HT-29 (cell line): ENCODE measurements around the gene SLC22A14. TPM values are rescaled to one million over a fixed set of nuclear protein-coding genes. Genes with fewer than 3 reads are reported as not detected.
"Not testable (repeated sequence)": the region's sequence is repeated elsewhere in the genome, so short reads cannot be mapped to it uniquely, and the experiment has no call there.

Experiments used
- DNase-seq: peaks from one replicate; pipeline ENCODE4 v3.0.0-alpha.2; 2015; ENCODE audit warnings: low spot score
- total RNA-seq: library from RNA; depleted of rRNA; stranded (reverse); fragments of >200 nt; shearing (Covaris generic); gene quantifications from 2 replicates; pipeline ENCODE4 v1.2.3, GENCODE V29; 2014; rRNA removed

Gene SLC22A14
- total RNA-seq: not detected in 2 replicates

- DNase-seq: peak; percentile 5
Measured at GRCh38 chr3:38281895-38282686, at the start of gene SLC22A14. TSS of gene SLC22A14 (plus strand) at chr3:38282294. CDS start at chr3:38306027, 23,733 bp downstream.

GRCh38 chr3:38232701-38233100 lies 49.4 kb upstream of the SLC22A14 start:
- no peak for DNase-seq

- DNase-seq: peak; percentile 17
Measured at GRCh38 chr3:38235466-38235865, 46.6 kb upstream of the SLC22A14 start.

- DNase-seq: no peak
Measured at GRCh38 chr3:38238416-38239008, 43.6 kb upstream of the SLC22A14 start.

GRCh38 chr3:38242812-38243211 lies 39.3 kb upstream of the SLC22A14 start:
- not testable (repeated sequence) for DNase-seq

GRCh38 chr3:38245930-38246329 lies 36.2 kb upstream of the SLC22A14 start:
- DNase-seq: no peak

GRCh38 chr3:38247366-38248035 lies 34.6 kb upstream of the SLC22A14 start:
- DNase-seq: peak; percentile 8

- no peak for DNase-seq
Measured at GRCh38 chr3:38250198-38250597, 31.9 kb upstream of the SLC22A14 start.

- no peak for DNase-seq
Measured at GRCh38 chr3:38251197-38251596, 30.9 kb upstream of the SLC22A14 start.

- DNase-seq: no peak
Measured at GRCh38 chr3:38253704-38254103, 28.4 kb upstream of the SLC22A14 start.

GRCh38 chr3:38254872-38255271 lies 27.2 kb upstream of the SLC22A14 start:
- DNase-seq: no peak

- no peak for DNase-seq
Measured at GRCh38 chr3:38255627-38256026, 26.5 kb upstream of the SLC22A14 start.

- DNase-seq: no peak
Measured at GRCh38 chr3:38257583-38257982, 24.5 kb upstream of the SLC22A14 start.

- DNase-seq: no peak
Measured at GRCh38 chr3:38260474-38260873, 21.6 kb upstream of the SLC22A14 start.

GRCh38 chr3:38264353-38264771 lies 17.7 kb upstream of the SLC22A14 start:
- no peak for DNase-seq

- DNase-seq: no peak
Measured at GRCh38 chr3:38264779-38265178, 17.3 kb upstream of the SLC22A14 start.

GRCh38 chr3:38265604-38266307 lies 16.3 kb upstream of the SLC22A14 start, which contains the start of gene SLC22A13:
TSS of gene SLC22A13 (plus strand) at chr3:38265812. CDS start at chr3:38265861, 49 bp downstream.
- no peak for DNase-seq

GRCh38 chr3:38266810-38267209 lies 15.3 kb upstream of the SLC22A14 start:
- no peak for DNase-seq

- no peak for DNase-seq
Measured at GRCh38 chr3:38267662-38268061, 14.4 kb upstream of the SLC22A14 start.

GRCh38 chr3:38268087-38268486 lies 14.0 kb upstream of the SLC22A14 start:
- DNase-seq: no peak

- no peak for DNase-seq
Measured at GRCh38 chr3:38268522-38268921, 13.6 kb upstream of the SLC22A14 start.

- no peak for DNase-seq
Measured at GRCh38 chr3:38270606-38271005, 11.5 kb upstream of the SLC22A14 start.
